T-cell (primary cell): ENCODE results near the gene SMPD3. TPM values are rescaled to one million over a fixed set of nuclear protein-coding genes. Genes with fewer than 3 reads are reported as not detected.
A peak's percentile ranks its signal among the peaks of the same experiment; 100 is the strongest.

ENCODE experiments used
- ATAC-seq, 4 experiments: fragments of 200-7000 bp in 3 of 4; fragments of 150-1000 bp in 1 of 4; cut with Tn5 transposase; replicated peaks in 1 of 4; 1 replicate in 3 of 4; 2 replicates in 1 of 4; pipeline ENCODE4 v1.10.0; 2021; ENCODE audit warnings: moderate library complexity in 3 of 4, mild to moderate bottlenecking in 2 of 4, moderate number of reproducible peaks in 1 of 4
- CTCF ChIA-PET, 2 donors: fragments of 300-600 bp; sonication (Branson Sonifier 250); formaldehyde crosslinking; loops; one replicate each; lab custom pipeline; 2022; ENCODE audit warnings: antibody characterized with exemption in 2 of 2; lab: Charles Lee
- POLR2A ChIA-PET, 2 donors: fragments of 300-600 bp; sonication (Branson Sonifier 250); formaldehyde crosslinking; loops; one replicate each; lab custom pipeline; 2022; ENCODE audit warnings: antibody characterized with exemption in 2 of 2; lab: Charles Lee
- DNase-seq, 35 experiments: peaks; one replicate each; pipeline versions ENCODE4 v3.0.0 to v3.0.0-alpha.2; 2013 to 2023
- H3K27ac ChIP-seq: one replicate; pipeline ENCODE4 v1.5.1; 2013; ENCODE audit warnings: low read length
- H3K27me3 ChIP-seq, 2 experiments: replicated peaks in 1 of 2; 1 replicate in 1 of 2; 2 replicates in 1 of 2; pipeline versions ENCODE4 v1.6.1 to v1.7.0; 2013; ENCODE audit warnings: low read length in 1 of 2, mixed read lengths in 1 of 2; ENCODE audit not compliant: control insufficient read depth in 2 of 2, insufficient read depth in 2 of 2; ENCODE audit errors: extremely low read depth in 1 of 2
- H3K36me3 ChIP-seq, 2 donors: 1 replicate in 1 of 2; 2 replicates in 1 of 2; pipeline versions ENCODE4 v1.6.1 to v1.7.0; 2013; ENCODE audit warnings: low read length in 1 of 2; ENCODE audit not compliant: control insufficient read depth in 2 of 2, insufficient read depth in 1 of 2; ENCODE audit errors: extremely low read depth in 1 of 2
- H3K4me1 ChIP-seq, 2 experiments: 1 replicate in 1 of 2; 2 replicates in 1 of 2; pipeline versions ENCODE4 v1.6.1 to v1.7.0; 2013; ENCODE audit warnings: low read length in 2 of 2, mixed read lengths in 1 of 2; ENCODE audit not compliant: insufficient read depth in 2 of 2, control insufficient read depth in 1 of 2; ENCODE audit errors: extremely low read depth in 1 of 2
- H3K4me3 ChIP-seq, 2 donors: 1 replicate in 1 of 2; 2 replicates in 1 of 2; pipeline versions ENCODE4 v1.5.1 to v1.7.0; 2013; ENCODE audit warnings: mild to moderate bottlenecking in 2 of 2, low read length in 1 of 2, moderate library complexity in 1 of 2; ENCODE audit not compliant: control insufficient read depth in 1 of 2; ENCODE audit errors: extremely low read depth in 1 of 2
- H3K9me3 ChIP-seq: 2 replicates; pipeline ENCODE4 v1.7.0; 2013
- H3K27ac Mint-ChIP-seq, 2 donors: one replicate each; pipeline ENCODE4 v1.8.0; 2020 to 2021; ENCODE audit warnings: mild to moderate bottlenecking in 2 of 2, mixed read lengths in 2 of 2
- H3K27me3 Mint-ChIP-seq, 2 donors: one replicate each; pipeline ENCODE4 v1.8.0; 2021 to 2022; ENCODE audit warnings: mixed read lengths in 2 of 2
- H3K36me3 Mint-ChIP-seq: one replicate; pipeline ENCODE4 v1.8.0; 2021; ENCODE audit warnings: mixed read lengths
- H3K4me1 Mint-ChIP-seq, 3 donors: one replicate each; pipeline ENCODE4 v1.8.0; 2020 to 2022; ENCODE audit warnings: mixed read lengths in 3 of 3, mild to moderate bottlenecking in 1 of 3
- H3K4me3 Mint-ChIP-seq, 3 donors: one replicate each; pipeline ENCODE4 v1.8.0; 2020 to 2022; ENCODE audit warnings: mild to moderate bottlenecking in 3 of 3, mixed read lengths in 3 of 3, moderate library complexity in 3 of 3
- H3K9me3 Mint-ChIP-seq, 3 donors: one replicate each; pipeline ENCODE4 v1.8.0; 2020 to 2022; ENCODE audit warnings: mixed read lengths in 3 of 3
- WGBS: methylation state at CpG from one replicate; pipeline ENCODE4 v1.1.5; 2013; ENCODE audit warnings: missing lambda C conversion rate; ENCODE audit not compliant: insufficient coverage; 5-methylcytosine and 5-hydroxymethylcytosine counted together
- total RNA-seq, 35 experiments: library from RNA in 6 of 35; stranded (reverse) in 6 of 35; fragments of 120-200 nt in 1 of 35; gene quantifications; one replicate each; pipeline versions ENCODE4 v1.2.1 to v1.2.4 and lab custom pipeline; 2013 to 2026

The SMPD3 gene
- total RNA-seq, 5 donors from 2014 or later (not counting 1 experiment from before 2014, with no cell fraction given), result 0.93 to 2.3 (median 1.7) TPM

DNA sequence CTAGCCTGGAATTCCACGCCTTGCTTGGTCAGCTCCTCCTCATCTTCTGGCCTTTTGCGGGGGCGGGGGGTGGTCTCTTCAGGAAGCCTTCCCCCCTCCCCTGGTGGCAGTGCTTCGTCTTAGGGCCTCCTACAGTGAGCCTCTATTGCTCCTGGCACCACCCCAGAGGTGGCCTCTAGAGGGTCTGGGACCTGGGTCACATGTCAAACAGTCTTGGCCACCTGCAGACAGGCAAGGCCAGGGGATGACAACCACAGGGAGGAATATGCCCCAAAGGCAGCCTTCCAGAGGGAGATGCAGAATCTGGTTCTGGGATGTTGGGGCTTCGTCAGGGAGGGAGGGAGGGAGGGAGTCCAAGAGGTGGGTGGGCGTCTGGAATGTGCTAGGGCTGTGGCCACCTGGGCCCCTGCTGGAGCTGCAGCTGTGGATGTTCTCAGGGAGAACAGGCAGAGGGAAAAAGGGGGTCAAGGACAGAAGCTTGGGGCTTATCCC, 50.6 kb downstream of the SMPD3 start:
- peaks cover 0 to 28% of the 10 kb centered on the region in 2 experiments for H3K4me1 ChIP-seq
- H3K9me3 ChIP-seq, result no peaks in the 10 kb centered on the region
- ATAC-seq, result no peak
- H3K4me3 ChIP-seq, result no peak overlapping the region
- no peak overlapping the region for H3K27ac ChIP-seq
- WGBS, result 80% methylated on average over 6 of the region's 6 CpGs
- Mint-ChIP-seq H3K27ac (no peak overlapping the region), H3K4me1 (peaks cover 29 to 35% (median 31%) of the 10 kb centered on the region in 3 donors), H3K9me3 (no peaks in the 10 kb centered on the region), H3K27me3 (no peaks in the 10 kb centered on the region), H3K36me3 (no peaks in the 10 kb centered on the region), H3K4me3 (no peak overlapping the region)
- ChIA-PET POLR2A (no interaction called here), CTCF (interaction anchor here (0.8 to 3.8 kb wide), 5 partner anchors 8 to 113 kb away, joined by 3 to 29 read pairs (median 9); no protein-coding TSS in a partner anchor)
- DNase-seq, result no peak
- peaks cover 0 to 5% of the 10 kb centered on the region in 2 experiments for H3K27me3 ChIP-seq
- H3K36me3 ChIP-seq, result no peaks in the 10 kb centered on the region

DNA sequence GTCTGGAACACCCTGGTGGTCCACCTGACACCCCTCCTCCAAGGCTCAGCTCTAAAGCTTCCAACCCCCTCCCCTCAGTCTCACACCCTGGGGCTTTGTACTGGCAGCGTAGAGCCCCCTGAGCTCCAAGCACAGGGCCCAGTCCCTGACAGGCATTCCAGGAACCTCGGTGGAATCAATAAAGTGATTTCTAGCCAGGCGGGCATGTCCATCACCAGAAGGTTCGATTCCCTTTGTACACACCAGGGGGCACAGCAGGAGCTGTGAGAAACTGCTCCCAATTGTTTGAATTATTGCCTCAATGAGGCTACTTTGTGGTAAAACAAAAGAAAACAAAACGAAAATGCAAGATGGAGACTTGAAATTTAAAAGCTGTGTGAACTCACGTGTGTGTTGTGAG, 51.8 kb downstream of the SMPD3 start:
- Histone ChIP-seq H3K27ac (no peak overlapping the region), H3K27me3 (peaks cover 0 to 5% of the 10 kb centered on the region in 2 experiments), H3K4me3 (no peak overlapping the region), H3K9me3 (no peaks in the 10 kb centered on the region), H3K36me3 (no peaks in the 10 kb centered on the region), H3K4me1 (peaks cover 0 to 28% of the 10 kb centered on the region in 2 experiments)
- ChIA-PET POLR2A (interaction anchor here in 1 of 2 donors (0.5 kb wide), 1 partner anchor 61 kb away, joined by 10 read pairs; no protein-coding TSS in a partner anchor), CTCF (interaction anchor here (0.5 to 3.8 kb wide), 16 partner anchors 9 to 131 kb away, joined by 3 to 29 read pairs (median 4); partner anchors contain the start of gene SMPD3 (in 1 of the 2))
- no peaks in the 10 kb centered on the region for H3K27me3 Mint-ChIP-seq
- no peak overlapping the region for H3K4me3 Mint-ChIP-seq
- H3K9me3 Mint-ChIP-seq, result no peaks in the 10 kb centered on the region
- peaks cover 22 to 29% (median 25%) of the 10 kb centered on the region in 3 donors for H3K4me1 Mint-ChIP-seq
- H3K36me3 Mint-ChIP-seq, result no peaks in the 10 kb centered on the region
- 80% methylated on average over 1 of the region's 6 CpGs for WGBS
- ATAC-seq (peak; percentile 66 to 78 (median 74)), DNase-seq (peak; percentile 19 to 76 (median 50))
- H3K27ac Mint-ChIP-seq, result peak overlapping the region; percentile 31 to 44

DNA sequence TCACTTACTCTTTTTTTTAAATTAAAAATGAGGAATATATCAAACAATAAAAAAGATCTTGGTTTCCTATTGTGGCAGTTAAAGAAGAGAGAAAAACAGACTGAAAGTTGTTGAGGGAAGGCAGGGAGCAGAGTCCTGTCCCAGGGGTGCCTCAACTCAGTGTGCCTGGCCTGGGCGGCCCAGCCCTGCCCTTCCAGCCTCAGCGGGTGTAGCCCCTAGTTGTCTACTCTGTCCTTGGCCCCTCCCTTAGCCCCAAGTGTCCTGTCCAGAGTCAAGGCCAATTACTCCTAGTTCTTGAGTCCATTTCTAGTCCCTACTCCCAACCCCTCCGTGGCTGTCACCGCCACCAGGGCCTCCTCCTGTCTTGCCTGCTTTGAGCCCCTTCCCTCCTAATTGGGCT, 52.5 kb downstream of the SMPD3 start:
- peaks cover 15 to 22% (median 18%) of the 10 kb centered on the region in 3 donors for H3K4me1 Mint-ChIP-seq
- H3K27ac ChIP-seq, result no peak overlapping the region
- ChIA-PET POLR2A (no interaction called here), CTCF (interaction anchor here (0.5 to 3.8 kb wide), 10 partner anchors 12 to 728 kb away, joined by 3 to 29 read pairs (median 4); no protein-coding TSS in a partner anchor)
- no peaks in the 10 kb centered on the region for H3K36me3 Mint-ChIP-seq
- no peaks in the 10 kb centered on the region for H3K9me3 Mint-ChIP-seq
- H3K4me1 ChIP-seq, result peaks cover 0 to 23% of the 10 kb centered on the region in 2 experiments
- no peak for ATAC-seq
- DNase-seq, result no peak
- H3K36me3 ChIP-seq, result no peaks in the 10 kb centered on the region
- H3K27me3 Mint-ChIP-seq, result no peaks in the 10 kb centered on the region
- H3K27me3 ChIP-seq, result peaks cover 0 to 5% of the 10 kb centered on the region in 2 experiments
- H3K27ac Mint-ChIP-seq, result no peak overlapping the region
- no peak overlapping the region for H3K4me3 ChIP-seq
- H3K4me3 Mint-ChIP-seq, result no peak overlapping the region
- no peaks in the 10 kb centered on the region for H3K9me3 ChIP-seq
- 75% methylated on average over 4 of the region's 4 CpGs for WGBS

DNA sequence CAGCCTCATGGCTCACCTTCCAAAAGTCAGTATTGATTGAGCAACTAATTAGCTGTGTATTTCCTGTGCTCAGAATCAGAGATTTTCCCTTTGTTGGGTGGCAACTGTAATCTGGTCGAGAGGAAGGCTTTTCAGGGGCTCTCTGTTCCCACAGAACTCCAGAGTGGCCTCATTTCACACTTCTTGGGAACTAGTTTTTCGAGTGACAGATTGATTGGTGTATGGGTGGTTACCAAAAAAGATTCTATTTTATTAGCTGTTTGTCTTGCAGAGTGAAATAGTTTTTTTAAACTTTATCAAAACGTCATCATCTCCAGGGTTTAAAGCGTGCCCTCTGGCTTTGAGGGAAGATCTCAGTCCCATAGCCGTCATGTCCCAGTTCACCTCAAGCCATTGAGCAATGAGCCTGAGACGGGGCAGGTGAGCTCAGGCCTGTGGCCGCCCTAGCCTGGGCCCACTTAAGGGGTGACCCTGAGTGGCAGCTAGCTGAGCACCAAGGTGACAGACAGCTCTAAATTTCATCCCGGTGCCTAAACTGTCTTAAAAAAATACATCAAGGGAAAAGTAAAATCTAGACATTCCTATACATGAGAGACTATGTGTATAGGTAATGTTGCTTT, 53.0 kb downstream of the SMPD3 start:
- peaks cover 0 to 5% of the 10 kb centered on the region in 2 experiments for H3K27me3 ChIP-seq
- Mint-ChIP-seq H3K36me3 (no peaks in the 10 kb centered on the region), H3K4me1 (peaks cover 12 to 17% (median 14%) of the 10 kb centered on the region in 3 donors), H3K4me3 (no peak overlapping the region), H3K27me3 (no peaks in the 10 kb centered on the region), H3K9me3 (no peaks in the 10 kb centered on the region), H3K27ac (no peak overlapping the region)
- no peak for DNase-seq
- 97% methylated on average over 4 of the region's 8 CpGs for WGBS
- no peak for ATAC-seq
- no peaks in the 10 kb centered on the region for H3K9me3 ChIP-seq
- ChIA-PET POLR2A (no interaction called here), CTCF (interaction anchor here (0.5 to 3.8 kb wide), 7 partner anchors 12 to 728 kb away, joined by 3 to 29 read pairs (median 5); no protein-coding TSS in a partner anchor)
- no peaks in the 10 kb centered on the region for H3K36me3 ChIP-seq
- no peak overlapping the region for H3K4me3 ChIP-seq
- H3K27ac ChIP-seq, result no peak overlapping the region
- H3K4me1 ChIP-seq, result peaks cover 0 to 19% of the 10 kb centered on the region in 2 experiments

DNA sequence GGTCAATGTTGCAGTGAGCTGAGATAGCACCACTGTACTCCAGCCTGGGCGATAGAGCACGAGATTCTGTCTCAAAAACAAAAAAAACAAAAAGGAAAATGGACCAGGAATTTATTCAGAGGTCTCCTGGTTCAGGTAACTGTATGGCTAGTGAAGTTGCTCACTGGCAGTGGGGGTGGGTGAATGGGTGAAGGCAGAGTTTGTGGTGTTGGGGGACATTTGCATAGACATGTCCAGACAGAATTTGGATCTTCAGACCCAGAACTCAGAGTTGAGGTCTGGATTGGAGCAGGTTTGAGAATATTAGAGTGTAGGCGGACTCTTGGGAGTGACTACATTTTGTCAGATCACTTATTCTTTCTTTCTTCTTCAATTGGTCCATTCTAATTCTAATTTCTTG, 55.0 kb downstream of the SMPD3 start:
- H3K36me3 Mint-ChIP-seq, result no peaks in the 10 kb centered on the region
- Histone ChIP-seq H3K9me3 (no peaks in the 10 kb centered on the region), H3K27me3 (no peaks in the 10 kb centered on the region), H3K4me1 (peaks cover 0 to 12% of the 10 kb centered on the region in 2 experiments), H3K36me3 (no peaks in the 10 kb centered on the region), H3K4me3 (no peak overlapping the region), H3K27ac (no peak overlapping the region)
- ChIA-PET CTCF (interaction anchor here in 1 of 2 donors (1.2 kb wide), 1 partner anchor 51 kb away, joined by 4 read pairs; no protein-coding TSS in a partner anchor), POLR2A (no interaction called here)
- no peak overlapping the region for H3K4me3 Mint-ChIP-seq
- no peaks in the 10 kb centered on the region for H3K27me3 Mint-ChIP-seq
- peaks cover 11 to 13% (median 12%) of the 10 kb centered on the region in 3 donors for H3K4me1 Mint-ChIP-seq
- DNase-seq, result no peak
- 67% methylated on average over 2 of the region's 3 CpGs for WGBS
- no peaks in the 10 kb centered on the region for H3K9me3 Mint-ChIP-seq
- no peak overlapping the region for H3K27ac Mint-ChIP-seq
- no peak for ATAC-seq

DNA sequence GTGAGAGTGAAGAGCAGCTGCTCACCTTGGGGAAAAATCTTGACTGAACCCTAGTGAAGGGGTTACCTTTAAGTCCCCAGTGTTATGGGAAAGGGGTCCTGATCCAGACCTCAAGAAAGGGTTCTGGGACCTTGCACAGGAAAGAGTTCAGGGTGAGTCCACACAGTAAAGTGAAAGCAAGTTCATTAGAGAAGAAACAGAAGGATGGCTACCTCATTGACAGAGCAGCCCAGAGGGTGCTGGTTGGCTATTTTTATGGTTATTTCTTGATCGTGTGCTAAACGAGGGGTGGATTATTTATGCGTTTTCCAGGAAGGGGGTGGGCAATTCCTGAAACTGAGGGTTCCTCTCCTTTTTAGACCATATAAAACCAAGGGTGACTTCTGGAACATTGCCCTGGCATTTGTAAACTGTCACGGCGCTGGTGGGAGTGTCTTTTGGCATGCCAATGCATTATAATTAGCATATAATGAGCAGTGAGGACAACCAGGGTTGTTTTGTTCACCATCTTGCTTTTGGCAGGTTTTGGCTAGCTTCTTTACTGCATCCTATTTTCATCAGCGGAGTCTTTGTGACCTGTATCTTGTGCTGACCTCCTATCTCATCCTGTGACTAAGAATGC, 58.4 kb downstream of the SMPD3 start:
- H3K4me1 ChIP-seq, result peaks cover 0 to 1% of the 10 kb centered on the region in 2 experiments
- no peaks in the 10 kb centered on the region for H3K27me3 Mint-ChIP-seq
- ATAC-seq (no peak), DNase-seq (no peak)
- ChIA-PET POLR2A (no interaction called here), CTCF (interaction anchor here in 1 of 2 donors (0.7 to 1.1 kb wide), 2 partner anchors 8 to 1610 kb away, joined by 3 read pairs; no protein-coding TSS in a partner anchor)
- no CpG with 5 or more reads among the region's 6 CpGs for WGBS
- H3K27ac ChIP-seq, result no peak overlapping the region
- no peak overlapping the region for H3K4me3 Mint-ChIP-seq
- no peak overlapping the region for H3K27ac Mint-ChIP-seq
- no peak overlapping the region for H3K4me3 ChIP-seq
- H3K9me3 ChIP-seq, result no peaks in the 10 kb centered on the region
- H3K36me3 Mint-ChIP-seq, result no peaks in the 10 kb centered on the region
- no peaks in the 10 kb centered on the region for H3K36me3 ChIP-seq
- peaks cover 0 to 8% (median 0%) of the 10 kb centered on the region in 3 donors for H3K4me1 Mint-ChIP-seq
- H3K9me3 Mint-ChIP-seq, result no peaks in the 10 kb centered on the region
- H3K27me3 ChIP-seq, result no peaks in the 10 kb centered on the region
